Activated naive CD4-positive, alpha-beta T cell treated with anti-CD3 and anti-CD28 coated beads, Interleukin-2, amount 10 ng/mL, durations not matched to agents 7 days and 5 days (primary cell): ENCODE measurements around the gene ELSPBP1.
"Not testable (repeated sequence)": the region's sequence is repeated elsewhere in the genome, so short reads cannot be mapped to it uniquely, and the experiment has no call there.

Source experiments
- CTCF ChIA-PET: fragments of 350-600 bp; sonication (Branson Sonifier 250); formaldehyde crosslinking; loops from one replicate; lab custom pipeline; 2021; ENCODE audit warnings: antibody characterized with exemption; lab: Charles Lee
- DNase-seq: peaks from one replicate; pipeline ENCODE4 v3.0.0-alpha.2; 2020
- H3K27ac Mint-ChIP-seq: one replicate; pipeline ENCODE4 v1.8.0; 2021; ENCODE audit warnings: mild to moderate bottlenecking, moderate library complexity, mixed read lengths
- H3K27me3 Mint-ChIP-seq: one replicate; pipeline ENCODE4 v1.8.0; 2021; ENCODE audit warnings: mild to moderate bottlenecking, mixed read lengths
- H3K36me3 Mint-ChIP-seq: one replicate; pipeline ENCODE4 v1.8.0; 2021; ENCODE audit warnings: mixed read lengths
- H3K4me1 Mint-ChIP-seq: one replicate; pipeline ENCODE4 v1.8.0; 2021; ENCODE audit warnings: mixed read lengths
- H3K4me3 Mint-ChIP-seq: one replicate; pipeline ENCODE4 v1.8.0; 2021; ENCODE audit warnings: mild to moderate bottlenecking, moderate library complexity, mixed read lengths
- H3K9me3 Mint-ChIP-seq: one replicate; pipeline ENCODE4 v1.8.0; 2021; ENCODE audit warnings: mixed read lengths

The ELSPBP1 gene

GRCh38 chr19:47994209-47994802 lies at the start of gene ELSPBP1:
Gene ELSPBP1 (plus strand): TSS chr19:47994632. CDS start chr19:48008668, 14,036 bp downstream.
- DNase-seq, result no peak
- H3K36me3 Mint-ChIP-seq, result no peaks in the 10 kb centered on the region
- H3K27me3 Mint-ChIP-seq, result peaks cover 20% of the 10 kb centered on the region
- no peak within 1 kb of the TSS for H3K4me3 Mint-ChIP-seq
- H3K9me3 Mint-ChIP-seq, result no peaks in the 10 kb centered on the region
- no peak within 1 kb of the TSS for H3K27ac Mint-ChIP-seq
- CTCF ChIA-PET, result no interaction called here
- no peaks in the 10 kb centered on the region for H3K4me1 Mint-ChIP-seq

- DNase-seq, H3K4me1 Mint-ChIP-seq, H3K27me3 Mint-ChIP-seq, H3K27ac Mint-ChIP-seq, H3K9me3 Mint-ChIP-seq, CTCF ChIA-PET, H3K4me3 Mint-ChIP-seq, H3K36me3 Mint-ChIP-seq: not testable (repeated sequence)
Observed at GRCh38 chr19:47949852-47950521, 44.4 kb upstream of the ELSPBP1 start.

- H3K27me3 Mint-ChIP-seq, DNase-seq, CTCF ChIA-PET, H3K9me3 Mint-ChIP-seq, H3K27ac Mint-ChIP-seq, H3K4me1 Mint-ChIP-seq, H3K36me3 Mint-ChIP-seq, H3K4me3 Mint-ChIP-seq: not testable (repeated sequence)
Observed at GRCh38 chr19:47952132-47952531, 42.3 kb upstream of the ELSPBP1 start.

GRCh38 chr19:47955936-47956335 lies 38.5 kb upstream of the ELSPBP1 start:
- CTCF ChIA-PET, H3K27me3 Mint-ChIP-seq, H3K4me3 Mint-ChIP-seq: not testable (repeated sequence)

GRCh38 chr19:47973529-47973928 lies 20.9 kb upstream of the ELSPBP1 start:
- H3K4me3 Mint-ChIP-seq, result no peak overlapping the region
- CTCF ChIA-PET, result no interaction called here
- no peak for DNase-seq
- H3K27ac Mint-ChIP-seq, result no peak overlapping the region
- no peaks in the 10 kb centered on the region for H3K36me3 Mint-ChIP-seq
- no peaks in the 10 kb centered on the region for H3K27me3 Mint-ChIP-seq
- no peaks in the 10 kb centered on the region for H3K9me3 Mint-ChIP-seq
- H3K4me1 Mint-ChIP-seq, result no peaks in the 10 kb centered on the region

More at GRCh38 chr19:47955936-47956335, 38.5 kb upstream of the ELSPBP1 start:
- H3K27ac Mint-ChIP-seq, DNase-seq, H3K9me3 Mint-ChIP-seq, H3K4me1 Mint-ChIP-seq, H3K36me3 Mint-ChIP-seq: not testable (repeated sequence)

- no peak for DNase-seq
- H3K36me3 Mint-ChIP-seq, result no peaks in the 10 kb centered on the region
- no peak overlapping the region for H3K4me3 Mint-ChIP-seq
- CTCF ChIA-PET, result no interaction called here
- H3K27me3 Mint-ChIP-seq, result peaks cover 20% of the 10 kb centered on the region
- H3K4me1 Mint-ChIP-seq, result no peaks in the 10 kb centered on the region
- no peaks in the 10 kb centered on the region for H3K9me3 Mint-ChIP-seq
- H3K27ac Mint-ChIP-seq, result no peak overlapping the region
Observed at GRCh38 chr19:47991191-47991808, 3.1 kb upstream of the ELSPBP1 start.

GRCh38 chr19:47992070-47992469 lies 2.4 kb upstream of the ELSPBP1 start, which contains the start of gene BSPH1:
Gene BSPH1 (minus strand): TSS chr19:47992170. CDS start chr19:47992081, 89 bp downstream.
- H3K27ac Mint-ChIP-seq, result no peak within 1 kb of the TSS

GRCh38 chr19:47996230-47996727 lies 1.8 kb downstream of the ELSPBP1 start:
- Mint-ChIP-seq H3K4me3 (no peak overlapping the region), H3K4me1 (no peaks in the 10 kb centered on the region), H3K27ac (no peak overlapping the region), H3K9me3 (no peaks in the 10 kb centered on the region), H3K27me3 (peaks cover 15% of the 10 kb centered on the region), H3K36me3 (no peaks in the 10 kb centered on the region)
- CTCF ChIA-PET, result no interaction called here
- DNase-seq, result no peak

More at GRCh38 chr19:47992070-47992469, 2.4 kb upstream of the ELSPBP1 start, which contains the start of gene BSPH1:
- H3K4me1 Mint-ChIP-seq, result no peaks in the 10 kb centered on the region
- DNase-seq, result no peak
- no peak within 1 kb of the TSS for H3K4me3 Mint-ChIP-seq
- CTCF ChIA-PET, result no interaction called here
- peaks cover 22% of the 10 kb centered on the region for H3K27me3 Mint-ChIP-seq
- H3K9me3 Mint-ChIP-seq, result no peaks in the 10 kb centered on the region
- no peaks in the 10 kb centered on the region for H3K36me3 Mint-ChIP-seq

GRCh38 chr19:47998800-47999199 lies 4.4 kb downstream of the ELSPBP1 start:
- Mint-ChIP-seq H3K9me3 (no peaks in the 10 kb centered on the region), H3K27me3 (peaks cover 7% of the 10 kb centered on the region), H3K36me3 (no peaks in the 10 kb centered on the region), H3K27ac (no peak overlapping the region), H3K4me3 (no peak overlapping the region), H3K4me1 (no peaks in the 10 kb centered on the region)
- CTCF ChIA-PET, result no interaction called here
- no peak for DNase-seq

- Mint-ChIP-seq H3K36me3 (no peaks in the 10 kb centered on the region), H3K27ac (no peak overlapping the region), H3K4me1 (no peaks in the 10 kb centered on the region), H3K9me3 (no peaks in the 10 kb centered on the region), H3K27me3 (peaks cover 13% of the 10 kb centered on the region), H3K4me3 (no peak overlapping the region)
- no peak for DNase-seq
- CTCF ChIA-PET, result no interaction called here
Observed at GRCh38 chr19:48000846-48001245, 6.4 kb downstream of the ELSPBP1 start.

GRCh38 chr19:48004236-48004635 lies 9.8 kb downstream of the ELSPBP1 start:
- no peak overlapping the region for H3K27ac Mint-ChIP-seq
- peaks cover 9% of the 10 kb centered on the region for H3K27me3 Mint-ChIP-seq
- H3K4me1 Mint-ChIP-seq, result no peaks in the 10 kb centered on the region
- no peak for DNase-seq
- H3K9me3 Mint-ChIP-seq, result no peaks in the 10 kb centered on the region
- CTCF ChIA-PET, result interaction anchor here (1.0 kb wide), 1 partner anchor 99 kb away, joined by 3 read pairs; no protein-coding TSS in a partner anchor
- H3K36me3 Mint-ChIP-seq, result no peaks in the 10 kb centered on the region
- no peak overlapping the region for H3K4me3 Mint-ChIP-seq

GRCh38 chr19:48006762-48007161 lies 12.3 kb downstream of the ELSPBP1 start:
- H3K9me3 Mint-ChIP-seq, result no peaks in the 10 kb centered on the region
- no peaks in the 10 kb centered on the region for H3K4me1 Mint-ChIP-seq
- H3K27me3 Mint-ChIP-seq, result peaks cover 9% of the 10 kb centered on the region
- H3K36me3 Mint-ChIP-seq, result no peaks in the 10 kb centered on the region
- no peak for DNase-seq
- no peak overlapping the region for H3K27ac Mint-ChIP-seq
- H3K4me3 Mint-ChIP-seq, result no peak overlapping the region
- CTCF ChIA-PET, result no interaction called here

- no peak overlapping the region for H3K27ac Mint-ChIP-seq
- CTCF ChIA-PET, result no interaction called here
- H3K36me3 Mint-ChIP-seq, result no peaks in the 10 kb centered on the region
Observed at GRCh38 chr19:48010932-48011758, 16.7 kb downstream of the ELSPBP1 start.

GRCh38 chr19:48020686-48021085 lies 26.3 kb downstream of the ELSPBP1 start:
- CTCF ChIA-PET, result no interaction called here
- H3K9me3 Mint-ChIP-seq, result no peaks in the 10 kb centered on the region
- peaks cover 25% of the 10 kb centered on the region for H3K27me3 Mint-ChIP-seq
- no peak overlapping the region for H3K4me3 Mint-ChIP-seq
- H3K27ac Mint-ChIP-seq, result no peak overlapping the region
- H3K4me1 Mint-ChIP-seq, result no peaks in the 10 kb centered on the region
- no peaks in the 10 kb centered on the region for H3K36me3 Mint-ChIP-seq
- DNase-seq, result no peak

More at GRCh38 chr19:48010932-48011758, 16.7 kb downstream of the ELSPBP1 start:
- no peak overlapping the region for H3K4me3 Mint-ChIP-seq
- H3K4me1 Mint-ChIP-seq, result no peaks in the 10 kb centered on the region
- H3K27me3 Mint-ChIP-seq, result peaks cover 3% of the 10 kb centered on the region
- no peaks in the 10 kb centered on the region for H3K9me3 Mint-ChIP-seq
- DNase-seq, result no peak
